ENCODE data around the gene HOXA2.

- no peak for TF ChIP-seq CTCF (IDR thresholded peaks at IDR 0.05; ENCODE audit: low read depth, low read length)
- TF ChIP-seq MAX (IDR thresholded peaks at IDR 0.05; ENCODE audit: low read depth, low read length): no peak
Observed at GRCh38 chr7:27093184-27093895, 9.1 kb downstream of the HOXA2 start.
